HCT116 (cell line): ENCODE measurements around the gene DDX1. TPM values are rescaled to one million over a fixed set of nuclear protein-coding genes. Genes with fewer than 3 reads are reported as not detected.

ENCODE experiments used
- ATAC-seq: fragments of 200-7000 bp; cut with Tn5 transposase; 2 replicates; pipeline ENCODE4 v1.9.1; 2020; ENCODE audit warnings: mild to moderate bottlenecking, moderate library complexity
- BruUV-seq: library from RNA; stranded (reverse); fragments of 400-500 nt; replicated peaks from 2 replicates; lab custom pipeline; 2021; lab: Mats Ljungman, UMichigan
- CTCF ChIA-PET: fragments of 300-600 bp; sonication (Branson Sonifier 250); formaldehyde crosslinking; loops from one replicate; lab custom pipeline; 2021; ENCODE audit warnings: antibody characterized with exemption; lab: Charles Lee
- POLR2A ChIA-PET: fragments of 300-600, 350-600 bp; sonication (Branson Sonifier 250); formaldehyde crosslinking; loops from one replicate; lab custom pipeline; 2021; ENCODE audit warnings: antibody characterized with exemption; lab: Charles Lee
- RAD21 ChIA-PET, 2 experiments: fragments of 300-600 bp; sonication (Branson Sonifier 250); formaldehyde crosslinking; loops; one replicate each; lab custom pipeline; 2023; ENCODE audit warnings: low total read pairs in 2 of 2; ENCODE audit not compliant: uncharacterized antibody in 2 of 2, unreplicated experiment in 2 of 2, low non-redundant PET in 1 of 2; lab: Charles Lee
- DNase-seq: peaks from one replicate; pipeline ENCODE4 v3.0.0-alpha.2; 2010; ENCODE audit warnings: low read depth, low spot score
- H2AFZ ChIP-seq: fragments of 200-600 bp; shearing (Covaris generic), sonication (generic); 2 replicates; pipeline ENCODE4 v1.6.1; 2017; ENCODE audit warnings: low read depth, mixed run types, mixed read lengths, antibody characterized with exemption, low read length; ENCODE audit not compliant: poor library complexity, severe bottlenecking
- H3K27ac ChIP-seq: 2 replicates; pipeline ENCODE4 v1.5.1; 2012; ENCODE audit warnings: low read depth, low read length
- H3K27me3 ChIP-seq: fragments of 200-600 bp; sonication (generic); 2 replicates; pipeline ENCODE4 v1.6.1; 2016; ENCODE audit warnings: mixed run types, low read length, mixed read lengths; ENCODE audit not compliant: insufficient read depth
- H3K36me3 ChIP-seq, 2 experiments: fragments of 200-500 bp in 1 of 2; fragments of 200-600 bp in 1 of 2; sonication (Bioruptor generic) in 1 of 2; sonication (generic) in 1 of 2; 2 replicates each; pipeline versions ENCODE4 v1.5.1 to v1.6.1; 2014 to 2016; ENCODE audit warnings: low read length in 2 of 2, inconsistent platforms in 1 of 2, mixed read lengths in 1 of 2, mixed run types in 1 of 2; ENCODE audit not compliant: insufficient read depth in 2 of 2, control insufficient read depth in 1 of 2
- H3K4me1 ChIP-seq, 2 experiments: fragments of 200-600 bp in 1 of 2; sonication (generic) in 1 of 2; 2 replicates each; pipeline versions ENCODE4 v1.5.1 to v1.6.1; 2012 to 2017; ENCODE audit warnings: low read length in 2 of 2, inconsistent platforms in 1 of 2, mild to moderate bottlenecking in 1 of 2, mixed read lengths in 1 of 2, mixed run types in 1 of 2, moderate library complexity in 1 of 2; ENCODE audit not compliant: insufficient read depth in 2 of 2, control insufficient read depth in 1 of 2
- H3K4me2 ChIP-seq: fragments of 200-600 bp; sonication (generic); 2 replicates; pipeline ENCODE4 v1.6.1; 2017; ENCODE audit warnings: mixed run types, low read length, mixed read lengths
- H3K4me3 ChIP-seq, 2 experiments: fragments of 200-600 bp in 1 of 2; sonication (generic) in 1 of 2; replicated peaks in 1 of 2; 2 replicates each; pipeline ENCODE4 v1.5.1; 2011 to 2016; ENCODE audit warnings: low read length in 2 of 2, control low read depth in 1 of 2, low read depth in 1 of 2, mild to moderate bottlenecking in 1 of 2, mixed read lengths in 1 of 2, mixed run types in 1 of 2
- H3K79me2 ChIP-seq: fragments of 200-600 bp; sonication (generic); 2 replicates; pipeline ENCODE4 v1.6.1; 2017; ENCODE audit warnings: mild to moderate bottlenecking, mixed run types, low read length, moderate library complexity, mixed read lengths; ENCODE audit not compliant: insufficient read depth
- H3K9ac ChIP-seq: fragments of 200-600 bp; sonication (generic); 2 replicates; pipeline ENCODE4 v1.6.1; 2016; ENCODE audit warnings: low read length, mixed read lengths
- H3K9me2 ChIP-seq: fragments of 200-600 bp; sonication (generic), shearing (Covaris generic); 2 replicates; pipeline ENCODE4 v1.6.1; 2017; ENCODE audit warnings: mixed run types, mild to moderate bottlenecking, moderate library complexity; ENCODE audit not compliant: insufficient read depth
- H3K9me3 ChIP-seq, 2 experiments: fragments of 200-500 bp in 1 of 2; fragments of 200-600 bp in 1 of 2; sonication (Bioruptor generic) in 1 of 2; sonication (generic) in 1 of 2; 2 replicates each; pipeline ENCODE4 v1.6.1; 2014 to 2017; ENCODE audit warnings: low read length in 2 of 2, mixed read lengths in 2 of 2, inconsistent platforms in 1 of 2, low read depth in 1 of 2, mild to moderate bottlenecking in 1 of 2, mixed run types in 1 of 2, moderate library complexity in 1 of 2; ENCODE audit not compliant: control insufficient read depth in 1 of 2, insufficient read depth in 1 of 2
- H4K20me1 ChIP-seq: fragments of 200-600 bp; sonication (generic), shearing (Covaris generic); 2 replicates; pipeline ENCODE4 v1.6.1; 2017; ENCODE audit warnings: mixed run types, mild to moderate bottlenecking, moderate library complexity; ENCODE audit not compliant: insufficient read depth
- CBX3 ChIP-seq: IDR thresholded peaks from 2 replicates; pipeline ENCODE4 v1.6.1; 2012; ENCODE audit warnings: low read depth
- ELF1 ChIP-seq: IDR thresholded peaks from 2 replicates; pipeline ENCODE4 v1.6.1; 2012; ENCODE audit warnings: low read depth, borderline replicate concordance
- EZH2 ChIP-seq: fragments of 200-600 bp; sonication (generic); IDR thresholded peaks from 2 replicates; pipeline ENCODE4 v1.6.1; 2017; ENCODE audit warnings: antibody characterized with exemption, mixed run types
- FOSL1 ChIP-seq: IDR thresholded peaks from 2 replicates; pipeline ENCODE4 v1.6.1; 2012; ENCODE audit warnings: low read depth
- RAD21 ChIP-seq: IDR thresholded peaks from 2 replicates; pipeline ENCODE4 v1.6.1; 2012; ENCODE audit warnings: low read depth, mild to moderate bottlenecking
- SP1 ChIP-seq: IDR thresholded peaks from 2 replicates; pipeline ENCODE4 v1.6.1; 2012; ENCODE audit warnings: low read depth
- SRF ChIP-seq: IDR thresholded peaks from 2 replicates; pipeline ENCODE4 v1.6.1; 2012; ENCODE audit warnings: low read depth
- TCF7L2 ChIP-seq: IDR thresholded peaks from 2 replicates; pipeline ENCODE4 v1.7.0; 2011; ENCODE audit warnings: borderline replicate concordance, inconsistent platforms; ENCODE audit not compliant: insufficient read depth, insufficient read length; ENCODE audit errors: extremely low read depth
- intact Hi-C: fragments of 100-400 bp; cut with micrococcal nuclease; formaldehyde crosslinking; loops from 2 replicates; pipeline ENCODE4 v1.10.0; 2022
- total RNA-seq: library from RNA; stranded (reverse); gene quantifications from one replicate; pipeline ENCODE4 v1.2.1, GENCODE V29; 2021; ENCODE audit not compliant: unreplicated experiment
- TF ChIP-seq, protein P1 (sequence below): IDR thresholded peaks from 2 replicates; pipeline ENCODE4 v1.6.1; 2011; ENCODE audit warnings: mild to moderate bottlenecking, low read length, moderate library complexity; ENCODE audit not compliant: insufficient replicate concordance; ENCODE audit errors: extremely low read depth

DDX1 gene
- total RNA-seq, 1 experiment from 2014 or later, result 117 TPM

DNA sequence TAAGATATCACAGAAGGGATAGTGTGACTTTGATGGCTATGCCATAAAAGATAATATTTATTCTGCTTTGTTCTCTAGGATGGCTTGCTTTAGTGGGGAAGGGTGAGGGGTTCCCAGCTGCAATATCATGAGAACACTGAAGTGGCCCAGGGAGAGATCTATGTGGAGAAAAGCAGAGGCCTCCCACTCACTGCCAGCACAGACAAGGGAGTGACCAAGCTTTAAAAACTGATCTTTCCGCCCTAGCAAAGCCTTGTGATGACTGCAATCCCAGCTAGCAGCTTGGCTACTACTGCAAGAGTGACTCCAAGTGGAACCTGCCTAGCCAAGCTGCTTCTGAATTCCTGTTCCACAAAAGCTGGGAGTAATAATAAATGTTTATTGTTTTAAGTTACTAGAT lies 7.8 kb upstream of the DDX1 start:
- RAD21 ChIA-PET, result no interaction called here
- Histone ChIP-seq H3K27ac (no peak overlapping the region), H3K79me2 (no peaks in the 10 kb centered on the region), H3K27me3 (no peaks in the 10 kb centered on the region), H3K36me3 (no peaks in the 10 kb centered on the region), H3K9me2 (no peaks in the 10 kb centered on the region), H3K4me3 (no peak overlapping the region), H3K9ac (no peak overlapping the region), H3K4me1 (peaks cover 0 to 5% of the 10 kb centered on the region in 2 experiments; a peak in 1 of 4 replicates), H3K9me3 (no peaks in the 10 kb centered on the region), H4K20me1 (no peaks in the 10 kb centered on the region), H3K4me2 (no peak overlapping the region), H2AFZ (no peak overlapping the region)
- BruUV-seq, result no TSS peak
- DNase-seq (no peak), ATAC-seq (no peak)
- intact Hi-C loops, result no loop called here
- CTCF ChIA-PET, result interaction anchor here (0.8 kb wide), 1 partner anchor 424 kb away, joined by 3 read pairs; no protein-coding TSS in a partner anchor
- TF ChIP-seq SP1 (no peak), TCF7L2 (no peak), ELF1 (no peak), EZH2 (no peak)
- POLR2A ChIA-PET, result no interaction called here

DNA sequence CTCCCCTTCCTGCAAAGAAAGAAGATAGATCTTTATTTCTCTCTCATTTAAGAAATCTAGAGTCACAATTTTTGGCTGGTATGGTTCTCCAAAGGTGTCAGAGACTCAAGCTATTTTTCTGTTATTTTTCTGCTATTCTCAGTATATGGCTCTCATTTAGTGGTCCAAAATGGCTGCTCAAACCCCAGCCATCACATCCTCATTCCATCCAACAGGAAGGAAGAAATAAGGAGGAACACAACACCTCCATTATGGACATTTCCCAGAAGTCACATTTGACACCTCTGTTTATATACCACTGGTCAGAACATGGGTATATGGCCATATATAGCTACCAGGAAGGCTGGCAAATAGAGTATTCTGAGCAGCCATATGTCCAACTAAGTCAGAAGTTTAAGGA lies 7.4 kb upstream of the DDX1 start:
- ATAC-seq, result no peak
- Histone ChIP-seq H3K27ac (no peak overlapping the region), H3K4me1 (peaks cover 0 to 5% of the 10 kb centered on the region in 2 experiments; a peak in 1 of 4 replicates), H3K9me2 (no peaks in the 10 kb centered on the region), H3K4me3 (no peak overlapping the region), H3K9ac (no peak overlapping the region), H2AFZ (no peak overlapping the region), H3K36me3 (no peaks in the 10 kb centered on the region), H3K27me3 (no peaks in the 10 kb centered on the region), H3K4me2 (no peak overlapping the region), H4K20me1 (no peaks in the 10 kb centered on the region), H3K9me3 (no peaks in the 10 kb centered on the region), H3K79me2 (no peaks in the 10 kb centered on the region)
- no TSS peak for BruUV-seq
- RAD21 ChIA-PET, result no interaction called here
- POLR2A ChIA-PET, result no interaction called here
- DNase-seq, result no peak
- CTCF ChIA-PET, result interaction anchor here (0.8 kb wide), 1 partner anchor 424 kb away, joined by 3 read pairs; no protein-coding TSS in a partner anchor
- TF ChIP-seq ELF1 (no peak), RAD21 (no peak), CBX3 (no peak), FOSL1 (no peak), SP1 (no peak), SRF (no peak)
- TF ChIP-seq, protein P1, sequence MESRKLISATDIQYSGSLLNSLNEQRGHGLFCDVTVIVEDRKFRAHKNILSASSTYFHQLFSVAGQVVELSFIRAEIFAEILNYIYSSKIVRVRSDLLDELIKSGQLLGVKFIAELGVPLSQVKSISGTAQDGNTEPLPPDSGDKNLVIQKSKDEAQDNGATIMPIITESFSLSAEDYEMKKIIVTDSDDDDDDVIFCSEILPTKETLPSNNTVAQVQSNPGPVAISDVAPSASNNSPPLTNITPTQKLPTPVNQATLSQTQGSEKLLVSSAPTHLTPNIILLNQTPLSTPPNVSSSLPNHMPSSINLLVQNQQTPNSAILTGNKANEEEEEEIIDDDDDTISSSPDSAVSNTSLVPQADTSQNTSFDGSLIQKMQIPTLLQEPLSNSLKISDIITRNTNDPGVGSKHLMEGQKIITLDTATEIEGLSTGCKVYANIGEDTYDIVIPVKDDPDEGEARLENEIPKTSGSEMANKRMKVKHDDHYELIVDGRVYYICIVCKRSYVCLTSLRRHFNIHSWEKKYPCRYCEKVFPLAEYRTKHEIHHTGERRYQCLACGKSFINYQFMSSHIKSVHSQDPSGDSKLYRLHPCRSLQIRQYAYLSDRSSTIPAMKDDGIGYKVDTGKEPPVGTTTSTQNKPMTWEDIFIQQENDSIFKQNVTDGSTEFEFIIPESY, result no peak
- intact Hi-C loops, result no loop called here
